Activated gamma-delta T cell treated with Interleukin-2 at 50 U/mL for 16 hours (primary cell): ENCODE data around the gene PCGF6.
"Not testable (repeated sequence)": the region's sequence is repeated elsewhere in the genome, so short reads cannot be mapped to it uniquely, and the experiment has no call there.

Experiments
- DNase-seq: peaks from one replicate; pipeline ENCODE4 v3.0.0-alpha.2; 2020

Gene PCGF6, protein sequence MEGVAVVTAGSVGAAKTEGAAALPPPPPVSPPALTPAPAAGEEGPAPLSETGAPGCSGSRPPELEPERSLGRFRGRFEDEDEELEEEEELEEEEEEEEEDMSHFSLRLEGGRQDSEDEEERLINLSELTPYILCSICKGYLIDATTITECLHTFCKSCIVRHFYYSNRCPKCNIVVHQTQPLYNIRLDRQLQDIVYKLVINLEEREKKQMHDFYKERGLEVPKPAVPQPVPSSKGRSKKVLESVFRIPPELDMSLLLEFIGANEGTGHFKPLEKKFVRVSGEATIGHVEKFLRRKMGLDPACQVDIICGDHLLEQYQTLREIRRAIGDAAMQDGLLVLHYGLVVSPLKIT

DNA sequence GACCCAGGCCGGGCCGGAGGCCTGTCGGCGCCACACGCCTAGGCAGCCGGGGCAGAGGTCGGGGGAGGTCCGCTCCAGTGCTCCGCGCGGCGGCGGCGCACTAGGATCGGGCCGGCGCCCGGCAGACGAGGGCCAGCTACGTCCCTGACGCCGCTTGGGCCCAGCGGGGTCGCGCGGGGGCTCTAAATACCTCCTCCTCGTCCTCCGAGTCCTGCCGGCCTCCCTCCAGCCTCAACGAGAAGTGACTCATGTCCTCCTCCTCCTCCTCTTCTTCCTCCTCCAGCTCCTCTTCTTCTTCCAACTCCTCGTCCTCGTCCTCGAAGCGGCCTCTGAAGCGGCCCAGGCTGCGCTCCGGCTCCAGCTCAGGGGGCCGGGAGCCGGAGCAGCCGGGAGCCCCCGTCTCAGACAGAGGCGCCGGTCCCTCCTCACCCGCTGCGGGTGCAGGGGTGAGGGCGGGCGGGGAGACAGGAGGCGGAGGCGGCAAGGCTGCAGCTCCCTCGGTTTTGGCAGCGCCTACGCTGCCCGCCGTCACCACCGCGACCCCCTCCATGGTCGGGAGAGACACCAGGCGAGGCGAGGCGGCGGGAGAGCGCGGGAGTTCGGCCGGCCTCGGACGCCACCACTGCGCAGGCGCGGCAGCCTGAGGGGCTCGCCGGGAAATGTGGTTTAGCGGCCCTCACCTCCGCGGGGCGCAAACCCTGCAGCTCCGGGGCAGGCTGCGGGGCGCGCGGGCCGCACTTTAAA lies at the start of gene PCGF6:
Gene PCGF6 (minus strand): TSS at position 624 of the 744 bp plus-strand sequence. CDS start 74 bp downstream, at position 550.
- DNase-seq, result peak; percentile 62

DNA sequence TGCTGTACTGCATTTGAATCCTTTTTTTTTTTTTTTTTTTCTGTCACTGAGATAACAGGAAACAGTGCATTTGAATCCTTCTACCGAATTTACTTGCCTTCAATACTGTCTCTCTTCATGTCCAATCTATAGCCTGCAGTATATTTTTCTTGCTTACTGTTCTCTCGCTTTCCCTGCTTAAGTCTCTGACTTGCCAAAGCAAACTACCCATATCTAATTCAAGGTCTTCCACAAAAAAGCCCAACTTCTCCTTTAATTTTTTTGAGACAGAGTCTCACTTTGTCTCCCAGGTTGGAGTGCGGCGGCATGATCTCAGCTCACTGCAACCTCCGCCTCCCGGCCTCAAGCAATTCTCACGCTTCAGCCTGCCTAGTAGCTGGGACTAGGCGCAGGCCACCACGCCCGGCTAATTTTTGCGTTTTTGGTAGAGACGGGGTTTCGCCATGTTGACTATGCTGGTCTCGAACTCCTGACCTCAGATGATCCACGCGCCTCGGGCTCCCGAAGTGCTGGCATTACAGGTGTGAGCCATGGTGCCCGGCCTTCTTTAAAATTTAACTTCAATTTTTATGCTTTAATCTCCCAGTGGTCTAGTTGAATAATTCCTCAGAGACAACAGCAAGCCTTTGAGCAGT lies 46.4 kb upstream of the PCGF6 start:
- DNase-seq, result no peak

DNA sequence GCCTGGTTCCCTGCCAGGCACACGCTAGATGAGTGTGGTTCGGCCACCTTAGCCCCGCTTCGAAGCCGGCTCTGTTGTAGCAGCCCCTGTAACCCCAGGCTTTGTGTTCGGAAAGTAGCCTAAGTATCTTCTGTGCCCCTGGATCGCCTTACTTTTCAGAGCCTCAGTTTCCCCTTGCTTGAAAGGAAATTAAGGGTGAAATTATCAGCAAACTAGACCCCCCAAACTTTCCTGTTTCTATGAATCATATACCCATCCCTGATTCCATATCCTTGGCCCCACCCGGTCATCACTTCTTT lies 45.8 kb upstream of the PCGF6 start:
- DNase-seq, result no peak

DNA sequence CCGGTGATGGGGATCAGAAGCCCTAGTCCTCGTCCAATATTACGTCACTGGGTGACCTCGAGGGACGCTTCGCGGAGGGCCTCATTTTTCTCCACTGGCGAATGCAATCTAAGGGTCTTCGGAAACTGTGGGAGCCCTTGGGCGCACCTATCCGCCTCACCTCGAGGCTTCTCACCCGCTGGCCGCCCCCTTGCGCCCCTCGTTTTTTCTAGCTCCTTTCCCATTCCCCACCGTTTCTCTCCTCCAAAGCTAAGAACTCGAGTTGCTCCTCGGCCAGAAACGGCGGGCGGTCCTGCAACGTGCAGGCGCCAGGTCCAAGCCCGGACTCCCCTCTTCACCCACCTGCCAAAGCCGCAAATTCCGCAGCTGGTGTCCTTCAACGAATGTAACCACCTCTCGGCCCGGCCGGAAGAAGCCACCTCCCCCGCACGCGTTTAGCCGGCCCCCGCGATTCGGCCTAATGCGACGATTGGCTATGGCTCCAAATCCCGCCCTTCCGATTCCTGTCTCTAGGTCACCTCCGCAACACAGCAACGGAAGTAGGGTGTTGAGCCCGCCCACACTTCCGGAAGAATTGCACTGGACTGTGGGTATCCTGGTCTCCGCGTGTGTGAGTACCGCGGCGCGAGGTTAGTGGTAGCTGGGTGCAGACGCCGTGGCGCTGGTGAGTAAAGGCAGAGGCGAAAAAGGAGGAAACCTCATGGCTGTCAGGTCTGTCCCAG lies 45.3 kb upstream of the PCGF6 start, which contains the start of the genes ATP5MK and PDCD11:
Gene ATP5MK (minus strand): TSS at position 409 of the 722 bp plus-strand sequence. CDS start 4,018 bp downstream, outside the sequence.
Gene PDCD11 (plus strand): TSS at position 560 of the 722 bp plus-strand sequence. CDS start 1,801 bp downstream, outside the sequence.
- peak; percentile 95 for DNase-seq

DNA sequence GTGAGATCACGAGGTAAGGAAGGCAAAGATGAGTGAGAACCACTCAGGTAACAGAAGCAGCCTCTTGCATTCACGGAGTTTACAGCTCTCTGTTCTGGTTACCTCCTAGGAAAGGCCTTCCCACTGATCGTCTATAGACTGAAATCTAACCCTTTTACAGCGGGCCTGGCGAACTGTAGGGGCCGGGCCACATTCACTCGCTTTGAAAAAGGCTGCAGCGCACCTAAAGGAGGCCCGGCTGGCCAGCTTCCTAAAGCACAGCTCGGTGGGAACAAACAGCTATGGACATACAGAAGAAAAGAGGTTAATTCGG lies 44.8 kb upstream of the PCGF6 start:
- no peak for DNase-seq

DNA sequence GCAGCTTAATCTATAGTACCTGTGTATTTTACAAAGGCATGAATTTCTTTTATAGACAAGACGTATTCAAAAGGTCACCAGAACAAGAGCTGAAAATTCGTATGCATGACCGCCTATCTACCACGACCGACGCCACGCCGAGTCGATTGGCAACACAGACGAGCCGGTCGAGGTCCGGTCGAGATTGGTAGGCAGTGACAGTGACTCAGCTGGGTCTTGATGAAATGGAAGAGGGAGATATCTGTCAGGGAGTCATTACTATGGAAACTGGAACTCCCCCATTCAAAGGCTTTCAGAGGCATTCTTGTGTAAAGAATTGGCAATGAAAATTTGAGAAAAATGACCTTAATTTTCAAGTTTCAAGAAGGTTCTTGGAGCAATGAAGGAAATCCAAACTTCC lies 43.2 kb upstream of the PCGF6 start:
- no peak for DNase-seq

DNA sequence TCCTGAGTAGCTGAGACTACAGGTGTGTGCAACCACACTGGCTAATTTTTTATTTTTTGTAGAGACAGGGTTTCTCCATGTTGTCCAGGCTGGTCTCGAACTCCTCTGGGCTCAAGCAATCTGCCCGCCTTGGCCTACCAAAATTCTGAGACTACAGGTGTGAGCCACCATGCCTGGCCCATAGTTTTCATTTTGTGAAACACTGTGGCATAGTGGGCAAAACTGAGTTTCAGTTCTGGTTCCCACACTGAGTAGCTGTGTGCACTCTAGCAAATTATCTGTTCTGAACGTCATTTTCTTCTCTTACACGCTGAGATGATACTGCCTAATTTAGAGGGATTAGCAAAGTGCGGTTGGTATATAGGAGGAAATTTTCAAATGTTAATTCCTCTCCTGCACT lies 31.8 kb upstream of the PCGF6 start:
- no peak for DNase-seq

DNA sequence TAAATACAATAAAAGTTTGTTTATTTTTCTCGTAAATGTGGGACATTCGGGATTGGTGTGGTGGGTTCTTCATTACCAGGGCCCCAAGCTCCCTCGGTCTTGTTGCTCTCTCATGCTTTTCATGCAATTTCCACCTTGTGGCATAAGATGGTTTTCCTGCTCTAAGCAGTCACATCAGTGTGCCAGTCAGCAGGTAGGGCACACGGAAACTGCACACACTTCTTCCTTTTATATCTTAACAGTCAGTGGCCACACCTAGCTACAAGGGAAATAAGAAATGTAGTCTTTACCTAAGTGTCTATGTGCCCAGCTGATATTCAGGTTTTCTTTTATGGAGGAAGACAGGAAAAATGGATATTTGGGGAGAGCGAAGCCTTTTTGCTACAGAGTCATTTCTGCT lies 23.3 kb upstream of the PCGF6 start:
- DNase-seq, result no peak

DNA sequence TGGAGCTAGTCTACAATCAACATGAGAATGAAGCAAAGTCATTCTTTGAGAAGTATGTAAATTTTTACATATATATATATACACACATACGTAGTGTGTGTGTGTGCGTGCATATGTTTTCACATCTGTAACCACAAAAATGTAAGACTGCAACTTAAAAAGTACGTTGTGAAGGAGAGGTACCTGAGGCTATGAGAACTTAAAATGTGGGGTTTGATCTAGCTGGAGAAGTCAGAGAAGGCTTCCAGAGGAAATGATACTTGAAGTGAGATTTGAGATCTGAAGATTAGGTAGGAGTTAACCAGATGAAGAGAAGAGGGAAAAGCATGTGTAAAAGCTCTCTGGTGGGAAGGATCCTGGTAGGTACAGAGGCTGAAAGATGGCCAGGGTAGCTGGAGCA lies 22.6 kb upstream of the PCGF6 start:
- no peak for DNase-seq

DNA sequence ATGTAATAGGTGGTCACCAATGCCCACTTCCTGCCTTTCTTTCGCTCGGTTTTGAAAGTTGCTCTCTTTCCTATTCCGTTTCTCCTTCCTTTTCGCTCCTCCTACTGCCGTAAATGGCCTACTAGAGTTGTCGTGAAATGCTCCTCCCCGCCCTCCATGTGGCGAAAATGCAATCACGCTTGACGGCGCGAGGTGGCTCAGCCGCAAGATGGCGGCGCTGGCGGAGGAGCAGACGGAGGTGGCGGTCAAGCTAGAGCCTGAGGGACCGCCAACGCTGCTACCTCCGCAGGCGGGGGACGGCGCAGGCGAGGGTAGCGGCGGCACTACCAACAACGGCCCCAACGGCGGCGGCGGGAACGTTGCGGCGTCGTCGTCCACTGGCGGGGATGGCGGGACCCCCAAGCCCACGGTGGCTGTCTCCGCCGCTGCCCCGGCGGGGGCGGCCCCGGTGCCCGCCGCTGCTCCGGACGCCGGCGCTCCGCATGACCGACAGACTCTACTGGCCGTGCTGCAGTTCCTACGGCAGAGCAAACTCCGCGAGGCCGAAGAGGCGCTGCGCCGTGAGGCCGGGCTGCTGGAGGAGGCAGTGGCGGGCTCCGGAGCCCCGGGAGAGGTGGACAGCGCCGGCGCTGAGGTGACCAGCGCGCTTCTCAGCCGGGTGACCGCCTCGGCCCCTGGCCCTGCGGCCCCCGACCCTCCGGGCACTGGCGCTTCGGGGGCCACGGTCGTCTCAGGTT lies 17.0 kb upstream of the PCGF6 start, which contains the start of gene TAF5:
Gene TAF5 (plus strand): TSS at position 195 of the 737 bp plus-strand sequence. CDS start 14 bp downstream, at position 209.
- DNase-seq, result peak; percentile 89

DNA sequence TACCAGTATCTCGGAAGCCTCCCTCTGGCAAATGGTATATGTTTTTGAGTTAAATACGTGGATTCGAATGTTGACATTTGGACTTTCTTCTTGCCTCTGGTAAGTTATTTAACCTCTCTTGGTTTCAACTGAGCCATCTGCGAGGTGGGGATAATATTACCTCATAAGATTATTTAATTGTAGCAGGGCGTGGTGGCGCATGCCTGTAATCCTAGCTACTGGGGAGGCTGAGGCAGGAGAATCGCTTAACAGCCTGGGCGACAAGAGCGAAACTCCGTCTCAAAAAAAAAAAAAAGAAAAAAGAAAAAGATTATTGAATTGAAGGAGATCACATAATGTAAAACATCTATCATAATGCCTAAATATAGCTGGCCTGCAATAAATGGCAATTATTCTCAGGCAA lies 16.4 kb upstream of the PCGF6 start:
- no peak for DNase-seq

DNA sequence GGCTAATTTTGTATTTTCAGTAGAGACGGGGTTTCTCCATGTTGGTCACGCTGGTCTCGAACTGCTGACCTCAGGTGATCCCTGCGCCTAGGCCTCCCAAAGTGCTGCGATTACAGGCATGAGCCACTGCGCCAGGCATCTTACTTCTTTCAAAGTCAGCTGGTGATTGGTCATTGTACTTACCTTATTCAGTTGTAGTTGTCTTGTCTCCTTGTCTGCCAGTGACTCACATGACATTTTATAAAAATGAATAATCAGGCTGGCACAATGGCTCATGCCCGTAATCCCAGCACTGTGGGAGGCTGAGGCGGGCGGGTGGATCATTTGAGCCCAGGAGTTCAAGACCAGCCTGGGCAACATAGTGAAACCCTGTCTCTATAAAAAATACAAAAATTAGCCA lies 9.9 kb upstream of the PCGF6 start:
- not testable (repeated sequence) for DNase-seq

DNA sequence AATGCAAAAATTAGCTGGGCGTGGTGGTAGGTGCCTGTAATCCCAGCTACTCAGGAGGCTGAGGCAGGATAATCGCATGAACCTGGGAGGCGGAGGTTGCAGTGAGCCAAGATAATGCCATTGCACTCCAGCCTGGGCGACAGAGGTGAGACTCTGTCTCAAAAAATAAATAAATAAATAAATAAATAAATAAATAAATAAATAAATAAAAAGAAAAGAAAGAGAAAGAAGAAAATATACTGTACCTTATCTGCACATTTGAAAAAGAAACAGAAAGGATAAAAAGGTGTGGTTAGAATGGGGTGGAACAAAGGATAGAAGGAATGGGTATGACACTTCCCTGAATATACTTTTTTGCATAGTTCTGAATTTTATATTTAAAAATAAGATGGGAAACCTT lies 8.6 kb upstream of the PCGF6 start:
- not testable (repeated sequence) for DNase-seq

DNA sequence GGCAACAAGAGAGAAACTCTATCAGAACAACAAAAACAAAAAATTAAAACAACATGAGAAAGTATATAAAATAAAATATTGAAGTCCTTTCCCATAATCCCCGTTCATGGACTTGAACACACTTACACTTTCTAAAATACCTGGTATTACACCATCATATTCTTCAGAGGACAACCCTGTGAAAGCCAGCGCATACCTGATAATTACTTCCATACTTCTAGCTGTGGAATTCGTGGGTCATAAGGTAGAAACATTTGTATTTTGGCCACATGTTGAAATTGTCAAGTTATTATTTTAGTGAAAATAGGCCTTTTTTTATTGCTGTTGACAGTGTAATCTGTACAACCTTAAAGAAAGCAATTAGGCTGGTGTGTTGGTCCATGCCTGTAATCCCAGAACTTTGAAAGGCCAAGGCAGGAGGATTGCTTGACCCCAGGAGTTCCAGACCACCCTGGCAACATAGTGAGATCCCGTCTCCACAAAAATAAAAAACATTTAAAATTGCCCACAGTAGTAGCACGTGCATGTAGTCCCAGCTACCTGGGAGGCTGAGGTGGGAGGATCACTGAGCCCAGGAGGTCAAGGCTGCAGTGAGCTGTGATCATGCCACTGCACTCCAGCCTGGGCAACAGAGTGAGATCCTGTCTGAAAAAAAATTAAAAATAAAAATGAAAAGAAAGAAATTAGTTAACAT lies 5.1 kb upstream of the PCGF6 start:
- DNase-seq, result no peak

DNA sequence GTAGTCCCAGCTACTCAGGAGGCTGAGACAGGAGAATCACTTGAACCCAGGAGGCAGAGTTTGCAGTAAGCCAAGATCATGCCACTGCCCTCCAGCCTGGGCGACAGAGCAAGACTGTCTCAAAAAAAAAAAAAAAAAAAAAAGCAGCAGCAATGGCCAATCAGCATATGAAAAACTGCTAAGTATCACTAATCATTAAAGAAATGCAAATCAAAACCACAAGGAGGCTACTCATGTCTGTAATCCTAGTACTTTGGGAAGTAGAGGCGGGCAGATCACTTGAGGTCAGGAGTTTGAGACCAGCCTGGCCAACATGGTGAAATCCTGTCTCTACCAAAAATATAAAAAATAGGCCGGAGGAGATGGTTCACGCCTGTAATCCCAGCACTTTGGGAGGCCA lies 3.6 kb upstream of the PCGF6 start:
- DNase-seq, result not testable (repeated sequence)

DNA sequence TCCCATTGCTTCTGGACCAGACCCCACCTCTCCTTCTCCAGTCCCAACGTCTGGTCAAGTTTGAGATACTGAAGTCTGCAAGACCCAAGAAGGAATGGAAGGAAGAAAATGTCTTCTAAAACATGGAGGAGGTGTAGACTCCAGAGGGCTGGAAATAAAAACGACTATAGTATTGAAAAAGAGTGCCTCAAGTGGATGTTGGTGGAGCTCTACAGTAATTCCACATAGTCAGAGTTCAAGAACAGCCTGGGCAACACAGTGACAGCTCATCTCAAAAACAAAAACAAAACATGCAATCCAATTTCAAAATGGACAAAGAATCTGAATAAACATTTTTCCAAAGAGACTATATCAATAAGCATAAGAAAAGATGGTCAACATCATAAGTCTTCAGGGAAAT lies 2.3 kb upstream of the PCGF6 start:
- DNase-seq, result no peak

DNA sequence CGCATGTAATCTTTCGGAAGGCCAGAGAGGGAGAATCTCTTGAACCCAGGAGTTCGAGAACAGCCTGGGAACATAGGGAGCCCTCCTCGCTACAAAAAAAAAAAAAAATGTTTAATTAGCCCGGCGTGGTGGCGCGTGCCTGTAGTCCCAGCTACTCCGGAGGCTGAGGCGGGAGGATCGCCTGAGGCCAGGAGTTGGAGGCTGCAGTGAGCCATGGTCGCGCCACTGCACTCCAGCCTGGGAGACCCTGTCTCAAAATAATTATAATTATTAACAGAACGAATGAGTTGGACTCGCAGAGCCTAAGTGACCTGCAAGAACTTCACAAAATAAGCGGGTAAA lies 794 bp downstream of the PCGF6 start:
- DNase-seq, result no peak

DNA sequence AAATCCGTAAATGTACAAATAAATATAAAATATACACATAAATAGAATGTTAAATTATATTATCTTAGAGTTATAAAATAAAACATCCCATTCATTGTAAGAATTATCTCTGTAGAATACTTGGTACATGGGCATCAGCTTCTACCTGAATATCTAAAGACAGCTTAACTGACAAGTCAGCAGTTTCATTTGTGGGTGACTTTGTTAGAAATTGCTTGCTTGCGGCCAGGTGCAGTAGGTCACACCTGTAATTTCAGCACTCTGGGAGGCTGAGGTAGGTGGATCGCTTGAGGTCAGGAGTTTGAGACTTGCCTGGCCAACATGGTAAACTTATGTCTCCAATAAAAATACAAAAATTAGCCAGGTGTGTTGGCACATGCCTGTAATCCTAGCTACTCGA lies 14.6 kb downstream of the PCGF6 start:
- no peak for DNase-seq

DNA sequence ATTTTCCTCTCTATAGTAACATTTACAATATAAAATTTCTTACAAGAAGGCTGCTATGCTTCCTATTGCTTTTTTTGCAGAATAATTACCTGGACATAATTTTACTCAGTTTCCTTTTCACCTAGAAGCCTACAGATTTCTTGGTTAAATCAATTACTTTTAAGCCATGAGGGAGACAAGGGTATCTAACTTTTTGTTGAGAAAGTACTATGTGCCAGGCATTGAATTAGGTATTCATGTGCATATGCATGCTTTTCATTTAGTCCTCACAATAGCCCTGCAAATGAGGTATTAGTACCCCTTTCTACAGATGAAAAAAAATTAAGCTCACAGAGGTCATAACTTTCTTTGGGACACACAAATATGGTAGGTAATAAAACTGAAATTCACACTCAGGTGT lies 16.4 kb downstream of the PCGF6 start:
- no peak for DNase-seq

DNA sequence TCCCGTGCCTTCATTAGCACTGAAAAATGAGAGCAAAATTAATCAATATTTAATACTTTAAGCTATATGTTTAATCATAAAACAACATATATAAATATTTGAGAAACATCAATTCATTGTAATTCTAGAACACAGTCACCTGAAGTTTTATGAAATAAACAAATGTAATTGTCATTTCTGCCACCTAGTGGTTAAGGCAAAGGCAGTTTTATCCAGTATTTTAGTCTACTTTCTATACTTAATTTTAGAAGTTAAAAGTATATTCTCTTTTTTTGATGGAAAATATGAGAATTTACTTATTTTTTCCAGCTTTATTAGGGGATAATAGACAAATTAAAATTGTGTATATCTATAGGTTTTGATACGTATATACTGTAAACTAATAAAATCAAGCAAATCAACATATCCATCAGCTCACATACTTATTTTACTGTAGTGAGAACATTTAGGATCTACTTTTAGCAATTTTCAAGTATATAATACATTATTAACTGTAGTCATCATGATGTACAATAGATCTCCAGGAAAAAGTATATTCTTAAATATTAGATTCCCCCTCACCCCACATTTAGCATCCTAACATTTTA lies 16.9 kb downstream of the PCGF6 start:
- DNase-seq, result no peak

DNA sequence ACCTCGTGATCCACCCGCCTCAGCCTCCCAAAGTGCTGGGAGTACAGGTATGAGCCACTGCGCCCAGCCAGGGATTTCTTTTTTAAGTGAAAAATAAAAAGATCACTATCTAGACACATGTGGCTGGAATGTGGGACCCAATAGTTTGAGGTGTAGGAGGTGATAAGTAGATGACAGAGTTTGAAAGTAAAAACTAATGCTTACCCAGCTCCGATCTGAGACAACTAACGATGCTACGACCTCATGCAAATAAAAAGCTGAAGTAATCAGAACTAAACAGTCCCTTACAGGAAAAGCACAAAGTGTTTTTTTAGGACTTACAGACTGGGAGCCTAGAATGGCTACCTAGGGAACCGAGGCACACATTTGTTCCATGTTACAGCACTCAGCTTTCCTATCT lies 23.0 kb downstream of the PCGF6 start:
- DNase-seq, result no peak

DNA sequence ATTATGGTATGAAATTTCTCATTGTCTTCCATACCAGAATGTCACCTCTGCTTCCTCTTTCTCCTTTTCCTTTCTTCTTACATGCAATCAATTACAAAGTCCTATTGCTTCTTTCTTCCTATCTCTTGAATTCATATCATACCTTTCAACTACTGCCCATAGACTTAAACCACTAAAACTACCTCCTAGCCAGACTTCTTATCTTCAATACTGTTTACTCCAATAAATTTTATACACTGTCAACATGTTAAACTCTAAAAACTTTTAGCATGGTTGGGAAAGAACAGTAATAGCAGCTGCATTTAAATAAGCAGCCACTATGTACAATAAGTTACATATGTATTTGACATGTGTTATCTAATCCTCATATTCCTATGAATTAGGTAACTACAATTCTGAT lies 34.9 kb downstream of the PCGF6 start:
- no peak for DNase-seq
